GM12873 (cell line): ENCODE data around the gene ESYT1.

Experiments
- CTCF ChIP-seq: IDR thresholded peaks from 2 replicates; pipeline ENCODE4 v1.5.1; 2012; ENCODE audit warnings: low read depth, mild to moderate bottlenecking, moderate library complexity, low read length, control low read depth; ENCODE audit not compliant: insufficient read depth; ENCODE audit errors: missing control alignments

The ESYT1 gene

GRCh38 chr12:56081393-56082347 is 46.4 kb upstream of the ESYT1 start:
- TF ChIP-seq CTCF = no peak

- no peak for TF ChIP-seq CTCF
Measured at GRCh38 chr12:56082382-56082781, 45.7 kb upstream of the ESYT1 start.

DNA sequence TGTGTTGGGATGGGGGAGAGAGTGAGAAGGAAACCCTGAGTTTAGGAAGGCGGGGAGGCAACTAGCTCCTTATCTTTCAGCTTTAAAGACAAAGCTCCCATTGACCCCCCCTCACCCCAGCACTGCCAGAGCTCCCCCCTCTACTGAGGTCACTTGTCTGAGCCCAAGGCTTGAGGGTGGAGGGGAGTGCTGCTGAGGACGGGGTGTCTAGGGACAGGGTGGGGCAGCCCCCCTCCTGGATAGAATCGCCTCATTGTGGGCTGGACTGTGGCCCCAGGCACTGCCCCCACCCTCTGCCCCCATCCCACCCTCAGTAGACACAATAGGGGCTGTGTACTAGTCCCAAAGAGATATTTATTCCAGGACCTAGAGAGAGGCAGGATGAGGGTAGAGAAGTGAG is 45.1 kb upstream of the ESYT1 start:
- TF ChIP-seq CTCF = no peak

GRCh38 chr12:56084958-56085543 is 43.0 kb upstream of the ESYT1 start:
- peak; percentile 65 for TF ChIP-seq CTCF

DNA sequence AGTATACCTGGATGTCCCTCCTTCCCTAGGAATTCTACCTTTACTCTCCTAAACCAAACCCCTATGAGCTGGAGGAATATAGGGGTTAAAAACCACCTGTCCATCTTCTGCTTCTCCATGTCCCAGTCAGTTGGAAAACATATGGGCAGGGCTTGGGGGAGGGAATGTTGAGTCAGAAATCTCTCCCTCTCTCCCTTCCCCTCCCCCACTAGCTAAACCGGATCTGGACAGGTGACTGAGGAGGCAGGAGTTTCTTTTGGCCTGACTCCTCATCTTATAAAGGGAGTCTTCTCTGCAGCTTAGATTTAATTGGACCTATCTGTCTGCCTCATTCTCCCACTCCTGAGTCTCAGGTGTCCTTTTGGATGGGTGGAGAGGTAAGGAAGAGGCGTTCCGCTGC is 42.0 kb upstream of the ESYT1 start:
- no peak for TF ChIP-seq CTCF

DNA sequence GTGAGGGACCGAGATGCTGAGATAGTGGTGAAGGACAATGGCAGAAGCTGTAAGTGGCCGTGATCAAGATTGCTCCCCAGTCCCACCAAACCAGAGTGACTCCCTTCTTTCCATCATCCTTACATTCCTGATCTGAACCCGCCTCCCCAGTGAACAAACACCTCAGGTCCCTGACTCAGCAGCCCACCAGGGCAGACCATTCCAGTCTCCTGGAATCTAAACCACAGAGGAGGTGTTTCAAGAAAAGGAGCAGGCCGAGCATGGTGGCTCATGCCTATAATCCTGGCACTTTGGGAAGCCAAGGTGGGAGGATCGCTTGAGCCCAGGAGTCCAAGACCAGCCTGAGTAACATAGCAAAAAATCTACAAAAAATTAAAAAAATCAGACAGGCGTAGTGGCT is 41.5 kb upstream of the ESYT1 start:
- no peak for TF ChIP-seq CTCF

- no peak for TF ChIP-seq CTCF
Measured at GRCh38 chr12:56087220-56087619, 40.8 kb upstream of the ESYT1 start.
